HEK293T (cell line): ENCODE measurements around the gene DNAJC4.

ENCODE experiments used
- CTCF ChIA-PET: fragments of 350-600 bp; formaldehyde crosslinking; extraction: SDS; loops from one replicate; lab custom pipeline; 2021; ENCODE audit warnings: antibody characterized with exemption, inconsistent platforms; lab: Yijun Ruan, JAX
- POLR2A ChIA-PET: fragments of 350-600 bp; formaldehyde crosslinking; extraction: SDS; loops from one replicate; lab custom pipeline; 2020; ENCODE audit warnings: antibody characterized with exemption, inconsistent platforms; lab: Yijun Ruan, JAX
- DNase-seq: peaks from one replicate; pipeline ENCODE4 v3.0.0; 2012; ENCODE audit warnings: mixed read lengths; ENCODE audit errors: extremely low spot score
- ARNT ChIP-seq: fragments of 450-650 bp; IDR thresholded peaks from 2 replicates; pipeline ENCODE4 v1.6.1; 2017; ENCODE audit warnings: mild to moderate bottlenecking
- BHLHE40 ChIP-seq: fragments of 450-650 bp; IDR thresholded peaks from 2 replicates; pipeline ENCODE4 v1.6.1; 2016; ENCODE audit warnings: mild to moderate bottlenecking, moderate library complexity, borderline replicate concordance
- CTBP1 ChIP-seq: fragments of 450-650 bp; IDR thresholded peaks from 2 replicates; pipeline ENCODE4 v1.6.1; 2016; ENCODE audit warnings: borderline replicate concordance
- ELF4 ChIP-seq: fragments of 450-650 bp; IDR thresholded peaks from 2 replicates; pipeline ENCODE4 v1.6.1; 2017; ENCODE audit warnings: antibody characterized with exemption
- FOXA1 ChIP-seq: fragments of 450-650 bp; IDR thresholded peaks from 2 replicates; pipeline ENCODE4 v1.6.1; 2016; ENCODE audit warnings: mild to moderate bottlenecking
- FOXK2 ChIP-seq: fragments of 450-650 bp; IDR thresholded peaks from 2 replicates; pipeline ENCODE4 v1.6.1; 2016; ENCODE audit warnings: mild to moderate bottlenecking
- FOXM1 ChIP-seq: fragments of 450-650 bp; IDR thresholded peaks from 2 replicates; pipeline ENCODE4 v1.6.1; 2017; ENCODE audit warnings: mild to moderate bottlenecking, borderline replicate concordance
- HDGF ChIP-seq: fragments of 450-650 bp; IDR thresholded peaks from 2 replicates; pipeline ENCODE4 v1.6.1; 2017; ENCODE audit warnings: antibody characterized with exemption, borderline replicate concordance
- L3MBTL2 ChIP-seq: fragments of 450-650 bp; conservative IDR thresholded peaks from 2 replicates; pipeline ENCODE4 v1.6.1; 2016; ENCODE audit warnings: mild to moderate bottlenecking
- LEF1 ChIP-seq: fragments of 450-650 bp; IDR thresholded peaks from 2 replicates; pipeline ENCODE4 v1.6.1; 2017; ENCODE audit warnings: mild to moderate bottlenecking, borderline replicate concordance
- NFRKB ChIP-seq: fragments of 450-650 bp; IDR thresholded peaks from 2 replicates; pipeline ENCODE4 v1.6.1; 2016; ENCODE audit warnings: mild to moderate bottlenecking, moderate library complexity
- PKNOX1 ChIP-seq: fragments of 450-650 bp; IDR thresholded peaks from 2 replicates; pipeline ENCODE4 v1.6.1; 2016
- SP1 ChIP-seq: fragments of 450-650 bp; IDR thresholded peaks from 2 replicates; pipeline ENCODE4 v1.6.1; 2017
- SUZ12 ChIP-seq: fragments of 450-650 bp; IDR thresholded peaks from 2 replicates; pipeline ENCODE4 v1.6.1; 2016; ENCODE audit warnings: mild to moderate bottlenecking
- TARDBP ChIP-seq: fragments of 450-650 bp; IDR thresholded peaks from 2 replicates; pipeline ENCODE4 v1.6.1; 2016
- ZNF384 ChIP-seq: fragments of 450-650 bp; IDR thresholded peaks from 2 replicates; pipeline ENCODE4 v1.6.1; 2016

DNAJC4 gene

DNA sequence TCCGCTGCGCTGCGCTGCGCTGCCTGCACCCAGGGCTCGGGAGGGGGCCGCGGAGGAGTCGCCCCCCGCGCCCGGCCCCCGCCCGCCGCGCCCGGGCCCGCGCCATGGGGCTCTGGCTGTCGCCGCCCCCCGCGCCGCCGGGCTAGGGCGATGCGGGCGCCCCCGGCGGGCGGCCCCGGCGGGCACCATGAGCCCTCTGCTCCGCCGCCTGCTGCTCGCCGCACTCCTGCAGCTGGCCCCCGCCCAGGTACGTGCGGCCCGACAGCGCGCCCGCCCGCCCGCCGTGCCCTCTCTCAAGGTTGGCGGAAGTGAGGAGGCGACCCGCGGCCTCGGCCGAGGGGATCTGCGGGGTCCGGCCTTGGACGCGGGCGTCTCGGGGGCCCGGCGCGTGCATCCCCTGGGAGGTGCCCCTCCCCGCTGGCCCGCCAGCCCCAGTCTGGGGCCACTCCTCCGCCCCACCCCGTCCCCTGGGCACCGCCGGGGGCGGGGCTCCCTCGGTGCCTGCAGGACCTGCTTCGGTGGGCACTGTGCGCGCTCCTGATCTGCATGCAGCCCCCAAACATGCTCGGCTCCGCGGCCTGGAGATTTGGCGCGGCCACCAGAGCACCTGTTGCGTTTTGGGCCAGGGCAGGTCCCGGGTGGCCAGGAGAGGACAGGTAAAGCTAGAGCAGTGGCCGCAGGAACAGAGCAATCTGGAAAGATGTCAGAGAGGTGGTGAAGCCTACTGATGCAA, 4.5 kb downstream of the DNAJC4 start:
- ChIA-PET CTCF (no interaction called here), POLR2A (interaction anchor here (1.0 to 5.3 kb wide), 4 partner anchors 10 to 15 kb away, joined by 4 to 59 read pairs (median 10); partner anchors contain the start of genes FKBP2 and PPP1R14B)
- no peak for DNase-seq
- no peak for TF ChIP-seq SUZ12
- TF ChIP-seq FOXK2 = no peak
- no peak for TF ChIP-seq FOXA1
- no peak for TF ChIP-seq L3MBTL2
- no peak for TF ChIP-seq ARNT
- no peak for TF ChIP-seq NFRKB
- TF ChIP-seq ELF4 = no peak
- no peak for TF ChIP-seq FOXM1
- TF ChIP-seq TARDBP = no peak
- no peak for TF ChIP-seq ZNF384
- TF ChIP-seq BHLHE40 = no peak
- TF ChIP-seq PKNOX1 = no peak
- no peak for TF ChIP-seq HDGF
- no peak for TF ChIP-seq LEF1
- no peak for TF ChIP-seq SP1
- TF ChIP-seq CTBP1 = no peak

GRCh38 chr11:64235437-64236161, 5.3 kb downstream of the DNAJC4 start:
- TF ChIP-seq FOXK2 (no peak), HDGF (no peak), PKNOX1 (peak; percentile 27; the same call in 1 of the 2 replicates), SP1 (no peak), FOXM1 (no peak)
- POLR2A ChIA-PET = interaction anchor here (2.5 to 2.8 kb wide), 2 partner anchors 11 to 14 kb away, joined by 8 to 12 read pairs; partner anchors contain the start of gene PPP1R14B
- CTCF ChIA-PET = no interaction called here
- DNase-seq = no peak

DNA sequence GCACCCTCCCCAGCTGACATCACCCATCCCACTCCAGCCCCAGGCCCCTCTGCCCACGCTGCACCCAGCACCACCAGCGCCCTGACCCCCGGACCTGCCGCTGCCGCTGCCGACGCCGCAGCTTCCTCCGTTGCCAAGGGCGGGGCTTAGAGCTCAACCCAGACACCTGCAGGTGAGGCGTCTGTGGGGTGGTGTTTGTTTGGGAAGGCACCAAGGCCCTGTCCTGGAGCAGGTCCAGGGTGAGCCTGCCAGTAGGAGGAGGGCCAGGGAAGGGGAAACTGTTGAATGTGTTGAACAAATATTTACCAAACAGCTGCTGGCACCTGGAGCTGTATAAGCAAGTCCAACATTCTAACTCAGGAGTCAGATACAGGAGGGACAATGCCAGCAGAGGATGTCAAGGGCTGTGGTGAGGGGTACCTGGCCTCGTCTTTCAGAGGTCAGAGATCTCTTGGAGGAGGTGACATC, 7.2 kb downstream of the DNAJC4 start:
- DNase-seq = no peak
- CTCF ChIA-PET = interaction anchor here (0.7 kb wide), 1 partner anchor 45 kb away, joined by 3 read pairs; no protein-coding TSS in a partner anchor

DNA sequence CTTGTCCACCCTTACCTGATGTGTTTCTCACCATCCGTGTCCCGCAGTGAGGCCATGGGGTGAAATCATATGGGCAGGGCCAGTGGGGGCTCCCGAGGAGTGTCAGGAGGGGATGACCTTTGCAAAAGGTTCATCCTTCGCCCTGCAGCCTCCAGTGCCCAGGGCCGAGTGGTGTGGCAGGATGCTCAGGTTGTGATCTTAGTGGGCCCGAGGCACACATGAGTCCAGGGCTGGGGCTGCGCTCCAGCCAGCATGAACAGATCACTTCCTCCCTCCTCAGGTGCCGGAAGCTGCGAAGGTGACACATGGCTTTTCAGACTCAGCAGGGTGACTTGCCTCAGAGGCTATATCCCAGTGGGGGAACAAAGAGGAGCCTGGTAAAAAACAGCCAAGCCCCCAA, 7.7 kb downstream of the DNAJC4 start:
- CTCF ChIA-PET = no interaction called here
- POLR2A ChIA-PET = interaction anchor here (1.0 to 3.8 kb wide), 3 partner anchors 9 to 53 kb away, joined by 3 to 13 read pairs (median 10); partner anchors contain the start of genes NUDT22, PPP1R14B, STIP1 and TRPT1
- DNase-seq = no peak
- TF ChIP-seq HDGF (no peak), FOXA1 (no peak), NFRKB (no peak), TARDBP (no peak), FOXK2 (no peak), SP1 (no peak), PKNOX1 (no peak), BHLHE40 (no peak), FOXM1 (no peak), LEF1 (no peak), L3MBTL2 (no peak)

More for the DNA sequence above, 7.2 kb downstream of the DNAJC4 start:
- POLR2A ChIA-PET = interaction anchor here (2.5 to 3.8 kb wide), 3 partner anchors 9 to 52 kb away, joined by 8 to 13 read pairs (median 12); partner anchors contain the start of genes PPP1R14B and STIP1
- no peak for TF ChIP-seq ARNT
- no peak for TF ChIP-seq ZNF384
- no peak for TF ChIP-seq FOXA1
- no peak for TF ChIP-seq SUZ12
- no peak for TF ChIP-seq PKNOX1
- TF ChIP-seq CTBP1 = no peak
- no peak for TF ChIP-seq SP1
- TF ChIP-seq HDGF = no peak
- TF ChIP-seq BHLHE40 = no peak
- no peak for TF ChIP-seq FOXK2
- TF ChIP-seq LEF1 = no peak
- TF ChIP-seq TARDBP = no peak
- TF ChIP-seq ELF4 = no peak
- no peak for TF ChIP-seq FOXM1
- no peak for TF ChIP-seq NFRKB
- TF ChIP-seq L3MBTL2 = no peak

GRCh38 chr11:64238999-64239398, 8.7 kb downstream of the DNAJC4 start:
- POLR2A ChIA-PET = interaction anchor here (1.0 to 3.8 kb wide), 6 partner anchors 8 to 54 kb away, joined by 3 to 13 read pairs (median 4); partner anchors contain the start of genes NUDT22, PLCB3, PPP1R14B and STIP1
- CTCF ChIA-PET = interaction anchor here (1.2 to 1.7 kb wide), 2 partner anchors 34 to 66 kb away, joined by 3 to 4 read pairs; partner anchors contain the start of gene ESRRA
- TF ChIP-seq SUZ12 (no peak), TARDBP (no peak), ARNT (no peak)
- no peak for DNase-seq
